SK-N-SH (cell line): ENCODE data around the gene MARCHF11. TPM values are rescaled to one million over a fixed set of nuclear protein-coding genes. Genes with fewer than 3 reads are reported as not detected.

Experiments
- CTCF ChIA-PET: fragments of 300-600, 350-600 bp; formaldehyde crosslinking; extraction: SDS; loops from one replicate; lab custom pipeline; 2021; lab: Yijun Ruan, JAX
- POLR2A ChIA-PET: fragments of 350-600 bp; sonication (Branson Sonifier 250); formaldehyde crosslinking; extraction: SDS; loops from one replicate; lab custom pipeline; 2020; ENCODE audit warnings: antibody characterized with exemption, inconsistent platforms; lab: Yijun Ruan, JAX
- DNase-seq: peaks from one replicate; pipeline ENCODE4 v3.0.0; 2012
- H2AFZ ChIP-seq: fragments of 200-600 bp; sonication (generic); 2 replicates; pipeline ENCODE4 v1.8.1; 2016; ENCODE audit warnings: antibody characterized with exemption, mild to moderate bottlenecking, low read depth
- H3F3A ChIP-seq: fragments of 200-600 bp; sonication (generic); replicated peaks from 2 replicates; pipeline ENCODE3; 2016; ENCODE audit warnings: antibody characterized with exemption, mild to moderate bottlenecking; ENCODE audit not compliant: insufficient read depth
- H3K27ac ChIP-seq, 2 experiments: fragments of 200-500 bp in 1 of 2; fragments of 200-600 bp in 1 of 2; sonication (Bioruptor generic) in 1 of 2; sonication (generic), shearing (Covaris generic) in 1 of 2; 2 replicates each; pipeline versions ENCODE4 v1.5.1 to v1.6.1; 2014 to 2016; ENCODE audit warnings: low read depth in 2 of 2, inconsistent platforms in 1 of 2, low read length in 1 of 2, mild to moderate bottlenecking in 1 of 2, mixed read lengths in 1 of 2
- H3K27me3 ChIP-seq: fragments of 200-600 bp; sonication (generic), shearing (Covaris generic); 2 replicates; pipeline ENCODE4 v1.6.1; 2016; ENCODE audit warnings: mixed run types; ENCODE audit not compliant: insufficient read depth
- H3K36me3 ChIP-seq, 2 experiments: fragments of 200-500 bp in 1 of 2; fragments of 200-600 bp in 1 of 2; sonication (Bioruptor generic) in 1 of 2; sonication (generic) in 1 of 2; replicated peaks in 1 of 2; 2 replicates each; pipeline versions ENCODE3 to v1.5.1; 2014 to 2016; ENCODE audit warnings: low read length in 1 of 2, mild to moderate bottlenecking in 1 of 2; ENCODE audit not compliant: insufficient read depth in 2 of 2, control insufficient read depth in 1 of 2
- H3K4me1 ChIP-seq, 2 experiments: fragments of 200-500 bp in 1 of 2; fragments of 200-600 bp in 1 of 2; sonication (Bioruptor generic) in 1 of 2; sonication (generic), shearing (Covaris generic) in 1 of 2; 2 replicates each; pipeline versions ENCODE4 v1.5.1 to v1.6.1; 2014 to 2016; ENCODE audit warnings: low read depth in 1 of 2, low read length in 1 of 2, mixed run types in 1 of 2; ENCODE audit not compliant: insufficient read depth in 2 of 2, control insufficient read depth in 1 of 2
- H3K4me2 ChIP-seq: fragments of 200-600 bp; sonication (generic), shearing (Covaris generic); 2 replicates; pipeline ENCODE4 v1.6.1; 2017; ENCODE audit warnings: mixed run types
- H3K4me3 ChIP-seq, 2 experiments: fragments of 200-500 bp in 1 of 2; fragments of 200-600 bp in 1 of 2; sonication (Bioruptor generic) in 1 of 2; sonication (generic), shearing (Covaris generic) in 1 of 2; 2 replicates each; pipeline versions ENCODE4 v1.5.1 to v1.8.1; 2014 to 2016; ENCODE audit warnings: low read depth in 2 of 2, inconsistent platforms in 1 of 2, low read length in 1 of 2, mild to moderate bottlenecking in 1 of 2, mixed read lengths in 1 of 2, moderate library complexity in 1 of 2
- H3K79me2 ChIP-seq: fragments of 200-600 bp; sonication (generic); 2 replicates; pipeline ENCODE4 v1.8.1; 2017; ENCODE audit warnings: mild to moderate bottlenecking; ENCODE audit not compliant: insufficient read depth
- H3K9ac ChIP-seq: fragments of 200-600 bp; sonication (generic); 2 replicates; pipeline ENCODE4 v1.6.1; 2017; ENCODE audit warnings: mixed run types
- H3K9me2 ChIP-seq: fragments of 200-600 bp; sonication (generic); 2 replicates; pipeline ENCODE4 v1.6.1; 2017; ENCODE audit warnings: mixed run types
- H3K9me3 ChIP-seq: fragments of 200-600 bp; sonication (generic); 2 replicates; pipeline ENCODE4 v1.6.1; 2017; ENCODE audit warnings: mixed run types, mild to moderate bottlenecking, moderate library complexity
- H4K20me1 ChIP-seq: fragments of 200-600 bp; sonication (generic); 2 replicates; pipeline ENCODE4 v1.6.1; 2017; ENCODE audit warnings: mild to moderate bottlenecking, mixed run types; ENCODE audit not compliant: insufficient read depth
- CHD2 ChIP-seq: fragments of 150-350 bp; IDR thresholded peaks from 2 replicates; pipeline ENCODE4 v1.6.1; 2018; ENCODE audit warnings: low read length; ENCODE audit not compliant: partially characterized antibody
- ELF1 ChIP-seq: IDR thresholded peaks from 2 replicates; pipeline ENCODE4 v1.4.0; 2012
- EP300 ChIP-seq, 2 experiments: IDR thresholded peaks; 2 replicates each; pipeline versions ENCODE4 v1.4.0 to v1.6.1; 2012; ENCODE audit warnings: borderline replicate concordance in 1 of 2, low read depth in 1 of 2, low read length in 1 of 2
- FOXJ3 ChIP-seq: sonication (generic); formaldehyde crosslinking; IDR thresholded peaks from 2 replicates; pipeline ENCODE4 v1.5.1; 2020; ENCODE audit warnings: mild to moderate bottlenecking, missing genetic modification reagents
- GATA2 ChIP-seq: sonication (generic); formaldehyde crosslinking; IDR thresholded peaks from 2 replicates; pipeline ENCODE4 v1.5.0; 2020; ENCODE audit warnings: mild to moderate bottlenecking, missing genetic modification reagents
- JUND ChIP-seq: IDR thresholded peaks from 2 replicates; pipeline ENCODE4 v1.4.0; 2012
- MXI1 ChIP-seq: IDR thresholded peaks from 2 replicates; pipeline ENCODE4 v1.6.1; 2012; ENCODE audit warnings: mild to moderate bottlenecking, low read depth, low read length, improper control_type of control experiment
- NFIC ChIP-seq: IDR thresholded peaks from 2 replicates; pipeline ENCODE4 v1.4.0; 2012; ENCODE audit warnings: borderline replicate concordance
- RAD21 ChIP-seq: IDR thresholded peaks from 2 replicates; pipeline ENCODE4 v1.6.1; 2012; ENCODE audit warnings: mild to moderate bottlenecking, low read length
- RCOR1 ChIP-seq: fragments of 150-350 bp; IDR thresholded peaks from 2 replicates; pipeline ENCODE4 v1.6.1; 2017; ENCODE audit warnings: antibody characterized with exemption, low read length
- REST ChIP-seq: IDR thresholded peaks from 2 replicates; pipeline ENCODE4 v1.6.1; 2012; ENCODE audit warnings: mild to moderate bottlenecking, low read depth, low read length, moderate library complexity
- RFX5 ChIP-seq: IDR thresholded peaks from 2 replicates; pipeline ENCODE4 v1.6.1; 2012; ENCODE audit warnings: mild to moderate bottlenecking, improper control_type of control experiment, low read length
- SIN3A ChIP-seq: IDR thresholded peaks from 2 replicates; pipeline ENCODE4 v1.6.1; 2012; ENCODE audit warnings: low read depth, mild to moderate bottlenecking, low read length, moderate library complexity, borderline replicate concordance
- SMC3 ChIP-seq: IDR thresholded peaks from 2 replicates; pipeline ENCODE4 v1.6.1; 2012; ENCODE audit warnings: low read depth, low read length, improper control_type of control experiment
- TAF1 ChIP-seq: IDR thresholded peaks from 2 replicates; pipeline ENCODE4 v1.6.1; 2012; ENCODE audit warnings: low read depth, mild to moderate bottlenecking, low read length, moderate library complexity, borderline replicate concordance
- TCF12 ChIP-seq: IDR thresholded peaks from 2 replicates; pipeline ENCODE4 v1.4.0; 2012
- USF1 ChIP-seq: IDR thresholded peaks from 2 replicates; pipeline ENCODE4 v1.4.0; 2012; ENCODE audit warnings: low read depth, borderline replicate concordance
- YY1 ChIP-seq: IDR thresholded peaks from 2 replicates; pipeline ENCODE4 v1.4.0; 2012; ENCODE audit warnings: low read depth, mild to moderate bottlenecking
- WGBS: methylation state at CpG from one replicate; pipeline ENCODE4 v1.1.6; 2017; ENCODE audit warnings: low lambda C conversion rate; 5-methylcytosine and 5-hydroxymethylcytosine counted together
- polyA plus RNA-seq, 3 experiments: library from polyadenylated mRNA; depleted of rRNA; stranded (reverse); fragments of >200 nt; gene quantifications; 2 replicates each; pipeline ENCODE4 v1.2.3, GENCODE V29; 2012
- TF ChIP-seq, protein P1 (sequence below): fragments of 150-350 bp; IDR thresholded peaks from 2 replicates; pipeline ENCODE4 v1.6.1; 2017; ENCODE audit warnings: antibody characterized with exemption, low read length, low read depth, borderline replicate concordance
- TF ChIP-seq, protein P2 (sequence below): IDR thresholded peaks from 2 replicates; pipeline ENCODE4 v1.4.0; 2012; ENCODE audit warnings: low read depth

MARCHF11 gene
- polyA plus RNA-seq, 1 of the 3 experiments (the other 2 are of a cell fraction) = 1.7 TPM

GRCh38 chr5:16225927-16226326 is 46.3 kb upstream of the MARCHF11 start (continued):
- TF ChIP-seq MXI1 (no peak), RCOR1 (no peak), EP300 (IDR thresholded peaks at IDR 0.05; ENCODE audit: borderline replicate concordance in 1 of 2, low read depth in 1 of 2, low read length in 1 of 2) (no peak), ELF1 (no peak), CHD2 (no peak), TCF12 (no peak), USF1 (no peak), SIN3A (no peak), GATA2 (CRISPR knock-in tag) (no peak)
- TF ChIP-seq, protein P1, sequence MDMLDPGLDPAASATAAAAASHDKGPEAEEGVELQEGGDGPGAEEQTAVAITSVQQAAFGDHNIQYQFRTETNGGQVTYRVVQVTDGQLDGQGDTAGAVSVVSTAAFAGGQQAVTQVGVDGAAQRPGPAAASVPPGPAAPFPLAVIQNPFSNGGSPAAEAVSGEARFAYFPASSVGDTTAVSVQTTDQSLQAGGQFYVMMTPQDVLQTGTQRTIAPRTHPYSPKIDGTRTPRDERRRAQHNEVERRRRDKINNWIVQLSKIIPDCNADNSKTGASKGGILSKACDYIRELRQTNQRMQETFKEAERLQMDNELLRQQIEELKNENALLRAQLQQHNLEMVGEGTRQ = no peak

GRCh38 chr5:16192311-16192710 is 12.7 kb upstream of the MARCHF11 start:
- no peaks in the 10 kb centered on the region for H3K9me2 ChIP-seq
- H3K9me3 ChIP-seq = no peaks in the 10 kb centered on the region
- no peak for DNase-seq
- ChIA-PET POLR2A (no interaction called here), CTCF (interaction anchor here (0.9 kb wide), 1 partner anchor 31 kb away, joined by 3 read pairs; no protein-coding TSS in a partner anchor)
- no peak overlapping the region for H3K4me2 ChIP-seq
- H3K79me2 ChIP-seq = no peaks in the 10 kb centered on the region
- 24% methylated on average over 5 of the region's 5 CpGs for WGBS
- TF ChIP-seq TCF12 (no peak), USF1 (no peak), YY1 (no peak), NFIC (no peak), JUND (no peak), SIN3A (no peak), REST (no peak), TAF1 (no peak), SMC3 (no peak), RCOR1 (no peak), RFX5 (no peak), FOXJ3 (CRISPR knock-in tag) (no peak), RAD21 (no peak)
- TF ChIP-seq, protein P2, sequence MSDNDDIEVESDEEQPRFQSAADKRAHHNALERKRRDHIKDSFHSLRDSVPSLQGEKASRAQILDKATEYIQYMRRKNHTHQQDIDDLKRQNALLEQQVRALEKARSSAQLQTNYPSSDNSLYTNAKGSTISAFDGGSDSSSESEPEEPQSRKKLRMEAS = no peak
- TF ChIP-seq, protein P1 = no peak
- no peak overlapping the region for H3K4me3 ChIP-seq
- no peaks in the 10 kb centered on the region for H3K36me3 ChIP-seq
- no peak overlapping the region for H3K27ac ChIP-seq
- no peak overlapping the region for H3K9ac ChIP-seq
- no peaks in the 10 kb centered on the region for H4K20me1 ChIP-seq
- no peaks in the 10 kb centered on the region for H3K4me1 ChIP-seq
- H3K27me3 ChIP-seq = no peaks in the 10 kb centered on the region
- H2AFZ ChIP-seq = no peak overlapping the region
- H3F3A ChIP-seq = no peaks in the 10 kb centered on the region
